ENCODE measurements around the gene HIGD1B. TPM values are rescaled to one million over a fixed set of nuclear protein-coding genes. Genes with fewer than 3 reads are reported as not detected.

The HIGD1B gene
- total and polyA plus RNA-seq, 9 of the 15 experiments (the other 6 are each of a cell fraction or from before 2014, with no cell fraction given) = not detected

GRCh38 chr17:44899074-44899782 lies 51.5 kb downstream of the HIGD1B start, which contains the start of gene EFTUD2 (continued):
- TF ChIP-seq BRCA1 (IDR thresholded peaks at IDR 0.05) (no peak), BRCA1 (CRISPR knock-in tag; IDR thresholded peaks at IDR 0.05) (no peak), MAFF (IDR thresholded peaks at IDR 0.05; ENCODE audit: low read length) (no peak), SRSF9 (IDR thresholded peaks at IDR 0.05; ENCODE audit: borderline replicate concordance, low read depth, low read length) (no peak), MEF2D (tag; conservative IDR thresholded peaks at IDR 0.05; ENCODE audit: low read depth) (no peak), MTA1 (IDR thresholded peaks at IDR 0.05; ENCODE audit: borderline replicate concordance) (peak; percentile 100), NCOR1 (IDR thresholded peaks at IDR 0.05) (peak; percentile 53), ZNF644 (tag; IDR thresholded peaks at IDR 0.05; ENCODE audit: low read depth) (no peak; the same call in 1 of the 2 replicates), PTTG1 (tag; IDR thresholded peaks at IDR 0.05; ENCODE audit: low read depth) (no peak), TFE3 (CRISPR knock-in tag; IDR thresholded peaks at IDR 0.05) (peak; percentile 99), TRIM28 (IDR thresholded peaks at IDR 0.05) (0 out of 2 replicates have a peak, but pooled peaks have one; percentile 17), KDM5B (IDR thresholded peaks at IDR 0.05; ENCODE audit: insufficient replicate concordance, low read depth, low read length) (peak; percentile 47), HLTF (IDR thresholded peaks at IDR 0.05) (peak; percentile 47; the same call in 1 of the 2 replicates), SNRNP70 (optimal IDR thresholded peaks at IDR 0.05; ENCODE audit: low read depth, low read length) (no peak), ZNF124 (CRISPR knock-in tag; IDR thresholded peaks at IDR 0.05) (no peak), ZNF407 (IDR thresholded peaks at IDR 0.05; ENCODE audit: low read depth) (no peak), MCM3 (IDR thresholded peaks at IDR 0.05) (no peak), POU5F1 (IDR thresholded peaks at IDR 0.05; ENCODE audit: borderline replicate concordance, low read depth, low read length, partially characterized antibody) (peak; percentile 65)

Measured in K562 (cell line).